ENCODE results near the gene GSX2. TPM values are rescaled to one million over a fixed set of nuclear protein-coding genes. Genes with fewer than 3 reads are reported as not detected.

Gene GSX2
- total and polyA plus RNA-seq, 2 of the 8 experiments (the other 6 are each of a cell fraction or from before 2014, with no cell fraction given) = not detected

GRCh38 chr4:54061067-54061466, 38.9 kb upstream of the GSX2 start (continued):
- no peak for TF ChIP-seq CBX5 (IDR thresholded peaks at IDR 0.05; ENCODE audit: low read depth, low read length)
- TF ChIP-seq JUN (IDR thresholded peaks at IDR 0.05; ENCODE audit: low read depth, low read length) = no peak
- no peak for TF ChIP-seq CTBP2 (IDR thresholded peaks at IDR 0.05; ENCODE audit: borderline replicate concordance, insufficient read depth, insufficient read length, low read length)
- TF ChIP-seq SIX5 (IDR thresholded peaks at IDR 0.05; ENCODE audit: low read depth, low read length) = no peak
- TF ChIP-seq GABPA (IDR thresholded peaks at IDR 0.05; ENCODE audit: borderline replicate concordance, insufficient read depth, low read length) = no peak
- TF ChIP-seq NRF1 (IDR thresholded peaks at IDR 0.05; ENCODE audit: low read depth, low read length) = no peak
- no peak for TF ChIP-seq EGR1 (IDR thresholded peaks at IDR 0.05; ENCODE audit: borderline replicate concordance, low read depth, low read length)

Data from H1 (cell line).